Hepatocyte (in vitro differentiated cells): ENCODE data around the gene NPC1.

Source experiments
- CTCF ChIP-seq: fragments of 200-600 bp; sonication (generic); IDR thresholded peaks from 2 replicates; pipeline ENCODE4 v1.5.1; 2016; ENCODE audit warnings: antibody characterized with exemption, mild to moderate bottlenecking; ENCODE audit not compliant: poor library complexity
- EZH2 ChIP-seq: fragments of 200-600 bp; sonication (generic); IDR thresholded peaks from 2 replicates; pipeline ENCODE4 v1.6.1; 2016; ENCODE audit warnings: antibody characterized with exemption, mild to moderate bottlenecking, borderline replicate concordance

DNA sequence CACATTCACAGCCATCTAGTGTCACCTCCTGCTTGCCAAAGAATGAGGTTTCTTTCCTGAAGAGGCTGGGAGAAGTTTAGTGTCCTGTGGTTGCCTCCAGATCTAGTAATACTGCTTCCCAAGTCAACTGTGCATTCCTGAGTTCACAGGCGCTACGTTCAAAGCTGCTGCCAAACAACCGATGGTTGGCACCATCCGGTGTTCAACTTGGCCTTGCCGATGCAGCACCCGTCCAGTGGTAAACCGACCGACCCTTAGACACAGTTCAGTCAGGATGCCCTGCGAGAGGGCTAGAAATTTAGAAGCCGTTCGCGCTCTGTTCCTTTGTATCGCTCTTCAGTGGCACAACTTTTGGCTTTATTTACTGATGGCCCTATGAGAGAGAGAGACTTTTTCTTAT, 54.4 kb downstream of the NPC1 start:
- no peak for TF ChIP-seq CTCF
- no peak for TF ChIP-seq EZH2
